ENCODE measurements around the gene PSAPL1.

PSAPL1 gene

GRCh38 chr4:7444314-7444713 is 9.6 kb upstream of the PSAPL1 start:
- no peak for DNase-seq (ENCODE audit: low read depth in 1 of 2, low spot score in 1 of 2)
- TF ChIP-seq SPI1 (IDR thresholded peaks at IDR 0.05; ENCODE audit: borderline replicate concordance, low read depth) (no peak), POLR2AphosphoS5 (IDR thresholded peaks at IDR 0.05; ENCODE audit: low read depth) (no peak), GABPA (IDR thresholded peaks at IDR 0.05; ENCODE audit: low read depth) (no peak), REST (IDR thresholded peaks at IDR 0.05; ENCODE audit: insufficient replicate concordance, low read depth) (no peak), CTCF (IDR thresholded peaks at IDR 0.05; ENCODE audit: insufficient read depth, low read length) (no peak)
- H3K27ac ChIP-seq (replicated peaks), result no peak overlapping the region
- H3K27me3 ChIP-seq (ENCODE audit: insufficient read depth, poor library complexity, severe bottlenecking), result no peaks in the 10 kb centered on the region
- H3K4me3 ChIP-seq (replicated peaks; ENCODE audit: insufficient read depth, low read length), result no peak overlapping the region

GRCh38 chr4:7442574-7443162 is 7.9 kb upstream of the PSAPL1 start:
- no peak for DNase-seq (ENCODE audit: low read depth in 1 of 2, low spot score in 1 of 2)
- no peak overlapping the region for H3K4me3 ChIP-seq (replicated peaks; ENCODE audit: insufficient read depth, low read length)
- no peaks in the 10 kb centered on the region for H3K27me3 ChIP-seq (ENCODE audit: insufficient read depth, poor library complexity, severe bottlenecking)
- TF ChIP-seq GABPA (IDR thresholded peaks at IDR 0.05; ENCODE audit: low read depth), result no peak
- no peak for TF ChIP-seq POLR2AphosphoS5 (IDR thresholded peaks at IDR 0.05; ENCODE audit: low read depth)
- no peak for TF ChIP-seq SPI1 (IDR thresholded peaks at IDR 0.05; ENCODE audit: borderline replicate concordance, low read depth)
- no peak overlapping the region for H3K27ac ChIP-seq (replicated peaks)

- no peak for DNase-seq (ENCODE audit: low read depth in 1 of 2, low spot score in 1 of 2)
- TF ChIP-seq POLR2AphosphoS5 (IDR thresholded peaks at IDR 0.05; ENCODE audit: low read depth) (no peak), REST (IDR thresholded peaks at IDR 0.05; ENCODE audit: insufficient replicate concordance, low read depth) (no peak), CTCF (IDR thresholded peaks at IDR 0.05; ENCODE audit: insufficient read depth, low read length) (no peak), GABPA (IDR thresholded peaks at IDR 0.05; ENCODE audit: low read depth) (no peak), SPI1 (IDR thresholded peaks at IDR 0.05; ENCODE audit: borderline replicate concordance, low read depth) (no peak)
- H3K4me3 ChIP-seq (replicated peaks; ENCODE audit: insufficient read depth, low read length), result no peak overlapping the region
- no peaks in the 10 kb centered on the region for H3K27me3 ChIP-seq (ENCODE audit: insufficient read depth, poor library complexity, severe bottlenecking)
- no peak overlapping the region for H3K27ac ChIP-seq (replicated peaks)
Measured at GRCh38 chr4:7441201-7441600, 6.5 kb upstream of the PSAPL1 start.

GRCh38 chr4:7439699-7440098 is 5.0 kb upstream of the PSAPL1 start:
- H3K27me3 ChIP-seq (ENCODE audit: insufficient read depth, poor library complexity, severe bottlenecking), result no peaks in the 10 kb centered on the region
- DNase-seq (ENCODE audit: low read depth in 1 of 2, low spot score in 1 of 2), result no peak
- no peak overlapping the region for H3K27ac ChIP-seq (replicated peaks)
- H3K4me3 ChIP-seq (replicated peaks; ENCODE audit: insufficient read depth, low read length), result no peak overlapping the region
- TF ChIP-seq SPI1 (IDR thresholded peaks at IDR 0.05; ENCODE audit: borderline replicate concordance, low read depth) (no peak), GABPA (IDR thresholded peaks at IDR 0.05; ENCODE audit: low read depth) (no peak), POLR2AphosphoS5 (IDR thresholded peaks at IDR 0.05; ENCODE audit: low read depth) (no peak), REST (IDR thresholded peaks at IDR 0.05; ENCODE audit: insufficient replicate concordance, low read depth) (no peak), CTCF (IDR thresholded peaks at IDR 0.05; ENCODE audit: insufficient read depth, low read length) (no peak)
